ENCODE results near the gene SPG7. TPM values are rescaled to one million over a fixed set of nuclear protein-coding genes. Genes with fewer than 3 reads are reported as not detected.

The SPG7 gene
- total RNA-seq, 1 experiment from 2014 or later, result 119 TPM

- H3K23ac ChIP-seq (ENCODE audit: insufficient read length, low read depth, low read length), result no peak overlapping the region
- no peak overlapping the region for H4K5ac ChIP-seq (ENCODE audit: insufficient read length, low read depth, low read length)
- no peak overlapping the region for H3K4ac ChIP-seq (ENCODE audit: low read depth, low read length)
- H2BK120ac ChIP-seq (ENCODE audit: low read depth, low read length, poor library complexity, severe bottlenecking), result no peak overlapping the region
- peaks cover 0 to 4% of the 10 kb centered on the region in 2 experiments; a peak in 1 of 5 replicates for H3K9me3 Mint-ChIP-seq
- no peak overlapping the region for H3K18ac ChIP-seq (ENCODE audit: insufficient read length, low read depth, low read length)
- whole genome bisulfite sequencing (ENCODE audit: extremely low coverage, insufficient read length, low lambda C conversion rate), result no CpG with 5 or more reads among the region's 5 CpGs
- H4K20me1 ChIP-seq (ENCODE audit: control insufficient read depth, insufficient read depth, insufficient read length), result no peaks in the 10 kb centered on the region
- H3K27me3 Mint-ChIP-seq (ENCODE audit: low read depth), result no peaks in the 10 kb centered on the region
- H3K4me1 ChIP-seq (ENCODE audit: insufficient read depth, low read length), result no peaks in the 10 kb centered on the region
- H3K4me1 Mint-ChIP-seq, result peaks cover 12 to 13% of the 10 kb centered on the region in 2 experiments
- no peaks in the 10 kb centered on the region; a peak in 1 of 7 replicates for H3K36me3 Mint-ChIP-seq (ENCODE audit: insufficient read depth in 1 of 3, low read depth in 3 of 3)
- H2BK15ac ChIP-seq (ENCODE audit: low read depth, low read length), result no peak overlapping the region
- no peak overlapping the region for H2AK5ac ChIP-seq (ENCODE audit: insufficient read length, low read length)
- H3K23me2 ChIP-seq (ENCODE audit: insufficient read length, low read depth, low read length, poor library complexity, severe bottlenecking), result peaks cover 8% of the 10 kb centered on the region
- H3K14ac ChIP-seq (ENCODE audit: insufficient read depth, low read length), result no peak overlapping the region
- no peaks in the 10 kb centered on the region for H3K9me3 ChIP-seq (ENCODE audit: control insufficient read depth, low read depth, low read length)
- no peak overlapping the region for H3K56ac ChIP-seq (ENCODE audit: insufficient read length, low read depth, low read length)
- H3K4me2 ChIP-seq (ENCODE audit: insufficient read depth, insufficient read length, low read length), result no peak overlapping the region
- H4K91ac ChIP-seq (ENCODE audit: insufficient read length, low read depth, low read length), result no peak overlapping the region
- H3K79me1 ChIP-seq (ENCODE audit: insufficient read depth, low read depth, low read length, poor library complexity, severe bottlenecking), result peaks cover 3% of the 10 kb centered on the region
- H2AFZ ChIP-seq (ENCODE audit: low read length), result no peak overlapping the region
- DNase-seq, result no peak
- no peak overlapping the region for H3K9ac ChIP-seq (ENCODE audit: extremely low read depth, insufficient read length, low read length)
- H3K27ac Mint-ChIP-seq, result peak overlapping the region in 1 of 3 experiments; percentile 4; a peak in 2 of 7 replicates
- no peaks in the 10 kb centered on the region for H3K27me3 ChIP-seq (ENCODE audit: insufficient read depth, low read length)
- no peak for TF ChIP-seq CTCF (conservative IDR thresholded peaks at IDR 0.05)
- no peak overlapping the region for H2BK20ac ChIP-seq (ENCODE audit: low read depth, low read length, poor library complexity, severe bottlenecking)
- peaks cover 7% of the 10 kb centered on the region for H3K79me2 ChIP-seq (ENCODE audit: insufficient read depth, low read length)
- no peak overlapping the region for H4K8ac ChIP-seq (replicated peaks; ENCODE audit: insufficient read length, low read depth, low read length)
- no peak overlapping the region for H2BK12ac ChIP-seq (ENCODE audit: insufficient read length, low read depth, low read length)
- no peak overlapping the region for H3K27ac ChIP-seq (ENCODE audit: insufficient read length, low read depth, low read length)
- H2BK5ac ChIP-seq (ENCODE audit: insufficient read length, low read length), result no peak overlapping the region
- H3K4me3 Mint-ChIP-seq, result no peak overlapping the region
- no peak overlapping the region for H3T11ph ChIP-seq (ENCODE audit: low read length)
These were observed 14.4 kb upstream of the SPG7 start for GRCh38 chr16:89493776-89494175.
